Subcutaneous adipose tissue (tissue), 4 donors: ENCODE results near the gene OMD. TPM values are rescaled to one million over a fixed set of nuclear protein-coding genes. Genes with fewer than 3 reads are reported as not detected.

Experiments
- CTCF ChIP-seq: fragments of 450-650 bp; IDR thresholded peaks from one replicate; pipeline ENCODE4 v1.5.1; 2016; ENCODE audit warnings: low read depth, mild to moderate bottlenecking, control low read depth, antibody characterized with exemption, moderate library complexity
- total RNA-seq, 4 donors: library from RNA; depleted of rRNA; stranded (reverse); fragments of >200 nt; gene quantifications; one replicate each; pipeline ENCODE4 v1.1.0, GENCODE V29; 2016

The OMD gene
- total RNA-seq: 10 to 100 TPM in 3 of 4 donors, 1 to 10 TPM in 1; 5.1 to 35.0 (median 23.0) TPM

- TF ChIP-seq CTCF: no peak
Measured at GRCh38 chr9:92424340-92424739, at the start of gene OMD. Gene OMD (minus strand): TSS chr9:92424471. CDS start chr9:92417558, 6,913 bp downstream.

GRCh38 chr9:92468206-92468605, 43.9 kb upstream of the OMD start:
- no peak for TF ChIP-seq CTCF

- no peak for TF ChIP-seq CTCF
Measured at GRCh38 chr9:92467511-92467910, 43.2 kb upstream of the OMD start.

- TF ChIP-seq CTCF: no peak
Measured at GRCh38 chr9:92467041-92467440, 42.8 kb upstream of the OMD start.

GRCh38 chr9:92463984-92464383, 39.7 kb upstream of the OMD start:
- no peak for TF ChIP-seq CTCF

GRCh38 chr9:92463387-92463786, 39.1 kb upstream of the OMD start:
- no peak for TF ChIP-seq CTCF

- TF ChIP-seq CTCF: no peak
Measured at GRCh38 chr9:92457576-92457975, 33.3 kb upstream of the OMD start.
